ENCODE measurements around the gene PIGL. TPM values are rescaled to one million over a fixed set of nuclear protein-coding genes. Genes with fewer than 3 reads are reported as not detected.

The PIGL gene
- total and polyA plus RNA-seq, 2 of the 4 experiments (the other 2 are of a cell fraction) = 17.9 to 29.5 TPM

DNA sequence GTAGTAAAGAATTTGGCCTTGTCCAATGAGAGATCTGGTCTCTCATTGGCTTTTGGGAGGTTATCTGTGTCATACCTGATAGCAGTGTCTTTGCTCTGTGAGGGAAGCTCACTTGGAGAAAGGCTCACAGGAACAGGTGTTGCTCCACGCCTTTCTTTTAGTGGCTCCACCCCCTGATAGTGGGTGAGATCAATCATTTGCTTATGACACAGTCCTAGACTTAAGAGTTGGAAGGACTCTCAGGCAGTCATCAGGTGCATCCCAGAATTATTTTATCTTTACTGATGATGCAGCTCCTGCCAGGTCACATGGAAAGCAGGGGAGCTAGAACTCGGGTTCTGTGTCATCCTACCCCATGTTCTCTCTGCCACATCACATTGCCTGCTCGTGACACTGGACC, 76.9 kb downstream of the PIGL start:
- Histone ChIP-seq H2BK15ac (ENCODE audit: low read depth, low read length) (no peak overlapping the region), H3K18ac (ENCODE audit: low read depth, low read length) (no peak overlapping the region), H3K4ac (ENCODE audit: low read depth, low read length) (no peak overlapping the region), H2AK5ac (ENCODE audit: low read depth, low read length) (no peak overlapping the region), H3K4me3 (ENCODE audit: insufficient read depth, low read depth, low read length) (no peak overlapping the region), H2BK20ac (ENCODE audit: low read depth, low read length) (no peak overlapping the region), H3K36me3 (ENCODE audit: control insufficient read depth, insufficient read depth, low read length) (no peaks in the 10 kb centered on the region), H2BK5ac (ENCODE audit: low read depth, low read length, poor library complexity, severe bottlenecking) (no peak overlapping the region), H3K9ac (ENCODE audit: low read depth, low read length) (no peak overlapping the region), H2AK9ac (replicated peaks; ENCODE audit: low read depth, low read length, poor library complexity) (no peak overlapping the region), H3K27ac (ENCODE audit: insufficient read depth, low read length) (no peak overlapping the region), H3K9me3 (ENCODE audit: control insufficient read depth, insufficient read depth, low read length) (no peaks in the 10 kb centered on the region), H4K8ac (ENCODE audit: low read depth in 2 of 2, low read length in 2 of 2) (no peak overlapping the region), H3K56ac (ENCODE audit: extremely low read depth, insufficient read depth, low read length) (no peak overlapping the region), H3K23ac (ENCODE audit: low read depth, low read length) (no peak overlapping the region), H3K14ac (replicated peaks; ENCODE audit: low read depth, low read length) (no peak overlapping the region), H3K4me2 (ENCODE audit: low read depth, low read length) (no peak overlapping the region), H3K79me1 (ENCODE audit: low read depth in 1 of 2, low read length in 2 of 2) (peaks cover 3 to 7% of the 10 kb centered on the region in 2 experiments; a peak in 1 of 4 replicates), H2BK120ac (ENCODE audit: low read depth, low read length) (no peak overlapping the region), H3K4me1 (ENCODE audit: control insufficient read depth, insufficient read depth, low read length) (peaks cover 2% of the 10 kb centered on the region; the same call in 1 of the 2 replicates), H3K9me1 (ENCODE audit: insufficient read depth, low read length) (no peaks in the 10 kb centered on the region), H4K91ac (ENCODE audit: insufficient read depth, low read depth, low read length) (no peak overlapping the region), H3K27me3 (ENCODE audit: control insufficient read depth, insufficient read depth, low read length) (no peaks in the 10 kb centered on the region), H2AFZ (replicated peaks; ENCODE audit: low read length, poor library complexity) (no peak overlapping the region), H4K20me1 (ENCODE audit: insufficient read depth, low read length) (no peaks in the 10 kb centered on the region), H4K5ac (ENCODE audit: low read depth, low read length) (no peak overlapping the region)
- in situ Hi-C loops (cut with MboI; ENCODE audit: low sequenced_read_pairs) (no loop called here), dilution Hi-C loops (cut with HindIII; ENCODE audit: low sequenced_read_pairs, unreplicated experiment) (no loop called here), intact Hi-C loops (cut with micrococcal nuclease) (no loop called here)
- no TSS peak for BruUV-seq (replicated peaks)
- CTCF ChIA-PET = no interaction called here
- no CpG with 5 or more reads among the region's 3 CpGs for WGBS, 2 experiments (ENCODE audit: extremely low coverage in 2 of 2, insufficient read length in 1 of 2)
- TF ChIP-seq ELK1 (IDR thresholded peaks at IDR 0.05; ENCODE audit: borderline replicate concordance, low read depth, low read length) (no peak), FOS (IDR thresholded peaks at IDR 0.05; ENCODE audit: low read depth, low read length) (no peak), SMC3 (IDR thresholded peaks at IDR 0.05; ENCODE audit: low read depth, low read length) (no peak), MXI1 (IDR thresholded peaks at IDR 0.05; ENCODE audit: borderline replicate concordance, low read depth, low read length) (no peak), BHLHE40 (IDR thresholded peaks at IDR 0.05; ENCODE audit: low read depth, low read length) (no peak), RAD21 (IDR thresholded peaks at IDR 0.05; ENCODE audit: low read length) (no peak), USF2 (IDR thresholded peaks at IDR 0.05; ENCODE audit: low read depth, low read length) (no peak), NFE2L2 (IDR thresholded peaks at IDR 0.05; ENCODE audit: low read depth, low read length) (no peak), MAFK (IDR thresholded peaks at IDR 0.05; ENCODE audit: low read depth, low read length) (no peak), RCOR1 (IDR thresholded peaks at IDR 0.05; ENCODE audit: insufficient replicate concordance, low read length) (no peak), RFX5 (IDR thresholded peaks at IDR 0.05; ENCODE audit: low read depth, low read length) (no peak), POLR2A (IDR thresholded peaks at IDR 0.05; ENCODE audit: low read depth, low read length) (no peak), CTCF (conservative IDR thresholded peaks at IDR 0.05; ENCODE audit: low read depth, low read length) (no peak), CHD1 (IDR thresholded peaks at IDR 0.05; ENCODE audit: low read depth, low read length) (no peak)
- POLR2A ChIA-PET (ENCODE audit: unreplicated experiment) = no interaction called here
- no peak for ATAC-seq (ENCODE audit: low read depth)
- DNase-seq = no peak
